Muscle layer of colon (tissue), 2 donors: ENCODE measurements around the gene HES2.
"Not testable (repeated sequence)": the region's sequence is repeated elsewhere in the genome, so short reads cannot be mapped to it uniquely, and the experiment has no call there.

Experiments used
- H3K27ac ChIP-seq: one replicate; pipeline ENCODE4 v1.7.0; 2013; ENCODE audit warnings: low read depth, mild to moderate bottlenecking, low read length, moderate library complexity
- H3K27me3 ChIP-seq, 2 donors: one replicate each; pipeline ENCODE4 v1.7.0; 2013; ENCODE audit warnings: low read length in 2 of 2, mild to moderate bottlenecking in 2 of 2; ENCODE audit not compliant: insufficient read depth in 2 of 2, control insufficient read depth in 1 of 2
- H3K36me3 ChIP-seq: one replicate; pipeline ENCODE4 v1.7.0; 2013; ENCODE audit warnings: mild to moderate bottlenecking, low read length; ENCODE audit not compliant: insufficient read depth
- H3K4me1 ChIP-seq: one replicate; pipeline ENCODE4 v1.7.0; 2013; ENCODE audit warnings: mild to moderate bottlenecking, low read length; ENCODE audit not compliant: insufficient read depth
- H3K4me3 ChIP-seq, 2 donors: one replicate each; pipeline ENCODE4 v1.7.0; 2013; ENCODE audit warnings: low read length in 2 of 2, low read depth in 1 of 2, mild to moderate bottlenecking in 1 of 2, moderate library complexity in 1 of 2
- H3K9ac ChIP-seq: one replicate; pipeline ENCODE4 v1.7.0; 2013; ENCODE audit warnings: low read length
- H3K9me3 ChIP-seq: one replicate; pipeline ENCODE4 v1.7.0; 2013; ENCODE audit warnings: mild to moderate bottlenecking, low read length
- donor health status: abdominal sarcoma.
- donor health status: Adenocarcinoma of cecum.

Gene HES2

DNA sequence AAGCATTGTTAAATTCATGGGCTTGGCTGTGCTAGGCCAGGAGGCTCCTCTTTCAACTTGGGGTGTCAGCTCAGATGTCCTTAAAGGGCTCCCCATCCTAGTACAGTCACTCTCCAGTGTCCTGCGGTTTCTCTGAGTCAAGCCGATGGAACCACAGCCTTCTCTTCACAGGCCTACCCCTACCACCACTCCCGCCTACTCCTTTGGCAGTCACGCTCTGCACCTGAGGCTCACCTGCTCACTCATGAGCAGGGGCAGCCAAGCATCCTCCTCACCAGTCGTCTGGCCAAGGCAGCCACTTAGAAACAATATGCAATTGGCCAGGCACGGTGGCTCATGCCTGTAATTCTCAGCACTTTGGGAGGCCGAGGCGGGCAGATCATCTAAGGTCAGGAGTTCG is 29.7 kb downstream of the HES2 start:
- H3K4me3 ChIP-seq, result no peak overlapping the region
- H3K9me3 ChIP-seq, result no peaks in the 10 kb centered on the region
- no peak overlapping the region for H3K9ac ChIP-seq
- H3K27me3 ChIP-seq, result no peaks in the 10 kb centered on the region
- H3K36me3 ChIP-seq, result no peaks in the 10 kb centered on the region
- H3K4me1 ChIP-seq, result peaks cover 27% of the 10 kb centered on the region
- H3K27ac ChIP-seq, result no peak overlapping the region

DNA sequence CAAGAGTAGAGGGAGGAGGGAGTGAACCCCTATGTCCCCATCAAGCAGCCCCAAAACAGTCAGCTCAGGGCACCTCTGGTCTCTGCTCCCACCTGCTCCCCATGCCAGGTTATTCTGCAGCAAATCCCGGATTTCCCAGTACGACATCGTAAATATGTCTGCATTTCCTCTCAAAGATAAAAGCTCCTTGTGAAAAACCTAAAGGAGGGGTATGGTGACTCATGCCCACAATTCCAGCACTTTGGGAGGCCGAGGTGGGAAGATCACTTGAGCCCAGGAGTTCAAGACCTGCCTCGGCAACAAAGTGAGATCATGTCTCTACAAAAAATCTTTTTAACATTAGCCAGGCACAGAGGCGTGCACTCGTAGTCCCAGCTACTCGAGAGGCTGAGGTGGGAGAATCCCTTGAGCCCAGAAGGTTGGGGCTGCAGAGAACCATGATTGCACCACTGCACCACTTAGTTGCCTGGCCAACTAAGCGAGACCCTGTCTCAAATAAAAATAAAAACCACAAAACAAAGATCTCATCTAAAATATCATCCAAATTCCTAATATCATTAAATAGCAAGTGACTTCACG is 33.3 kb downstream of the HES2 start:
- no peaks in the 10 kb centered on the region for H3K9me3 ChIP-seq

DNA sequence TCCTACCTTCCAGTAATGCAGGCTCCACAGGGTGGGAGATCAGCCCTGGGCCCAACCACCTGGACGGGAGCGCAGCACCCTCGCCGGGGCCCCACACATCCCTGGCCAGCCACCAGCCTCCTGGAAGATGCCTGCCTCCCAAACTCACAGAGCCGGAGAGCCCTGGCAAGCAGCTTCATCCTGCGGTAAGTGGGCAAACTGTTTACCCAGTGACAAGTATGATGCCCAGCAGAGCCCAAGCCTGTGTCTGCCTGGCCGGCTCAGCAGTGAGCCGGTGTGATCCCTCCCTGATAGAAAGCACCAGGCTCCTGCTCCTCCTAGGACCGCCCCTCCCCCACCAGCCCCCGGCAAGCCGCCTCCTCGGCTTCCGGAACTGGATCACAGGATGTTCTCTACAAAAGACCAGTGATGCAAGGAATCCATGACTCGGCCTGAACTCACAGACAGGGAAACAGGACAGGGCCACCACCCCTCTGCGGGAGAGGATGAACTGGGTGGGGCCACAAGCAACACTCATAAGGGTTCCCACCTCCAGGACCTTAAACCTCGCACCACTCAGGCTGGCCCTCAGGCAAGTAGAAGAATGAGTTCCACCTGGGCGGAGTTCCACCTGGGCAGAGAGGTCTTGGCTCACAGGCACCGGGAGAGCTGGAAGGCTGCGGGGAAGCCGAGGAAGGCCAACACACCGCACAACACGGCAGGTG is 34.1 kb downstream of the HES2 start:
- Histone ChIP-seq H3K4me1 (peaks cover 20% of the 10 kb centered on the region), H3K27me3 (no peaks in the 10 kb centered on the region), H3K4me3 (no peak overlapping the region), H3K9me3 (no peaks in the 10 kb centered on the region), H3K9ac (no peak overlapping the region), H3K27ac (peak overlapping the region; percentile 87), H3K36me3 (no peaks in the 10 kb centered on the region)

More for the DNA sequence above, 33.3 kb downstream of the HES2 start:
- no peak overlapping the region for H3K4me3 ChIP-seq
- H3K4me1 ChIP-seq, result peaks cover 20% of the 10 kb centered on the region
- no peak overlapping the region for H3K9ac ChIP-seq
- H3K27me3 ChIP-seq, result no peaks in the 10 kb centered on the region
- no peaks in the 10 kb centered on the region for H3K36me3 ChIP-seq
- peak overlapping the region; percentile 87 for H3K27ac ChIP-seq

DNA sequence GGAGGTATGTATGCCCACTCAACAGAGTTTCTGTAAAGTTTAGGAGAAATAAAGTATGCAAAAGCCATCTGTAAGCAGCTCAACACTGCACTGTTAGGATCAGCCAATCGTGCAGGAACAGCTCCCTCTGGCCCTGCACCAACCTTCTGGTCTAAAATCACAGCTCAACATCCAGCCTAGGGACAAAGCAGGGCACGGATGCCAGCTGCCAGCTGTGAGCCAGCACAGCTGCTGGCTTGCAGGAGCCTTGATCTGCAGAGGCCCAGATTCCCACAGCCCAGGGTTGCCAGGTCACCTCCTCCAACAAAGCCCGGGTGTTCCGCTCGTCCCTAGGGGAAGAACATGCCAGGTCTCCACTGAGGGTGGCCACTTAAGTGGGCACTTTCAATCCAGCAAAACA is 34.8 kb downstream of the HES2 start:
- Histone ChIP-seq H3K27me3 (no peaks in the 10 kb centered on the region), H3K9me3 (no peaks in the 10 kb centered on the region), H3K9ac (no peak overlapping the region), H3K27ac (peak overlapping the region; percentile 87), H3K36me3 (no peaks in the 10 kb centered on the region), H3K4me3 (no peak overlapping the region), H3K4me1 (peaks cover 20% of the 10 kb centered on the region)

DNA sequence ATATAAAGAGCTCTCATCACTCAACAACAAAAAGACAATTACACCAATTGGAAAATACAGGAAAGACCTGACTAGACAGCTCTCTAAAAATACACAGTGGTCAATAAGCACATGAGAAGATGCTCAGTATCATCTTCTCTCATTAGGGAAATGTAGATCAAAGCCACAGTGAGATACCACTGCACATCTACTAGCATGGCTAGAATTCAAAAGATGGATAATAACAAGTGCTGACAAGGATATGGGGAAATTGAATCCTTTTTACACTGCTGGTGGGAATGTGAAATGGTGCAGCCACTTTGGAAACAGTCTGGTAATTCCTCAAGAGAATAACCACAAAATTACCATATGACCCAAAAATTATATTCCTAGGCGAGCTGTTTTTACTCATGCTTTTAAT is 35.6 kb downstream of the HES2 start:
- H3K4me1 ChIP-seq, result peaks cover 20% of the 10 kb centered on the region
- H3K36me3 ChIP-seq, result no peaks in the 10 kb centered on the region
- H3K4me3 ChIP-seq, result no peak overlapping the region
- peak overlapping the region; percentile 87 for H3K27ac ChIP-seq
- no peaks in the 10 kb centered on the region for H3K9me3 ChIP-seq
- H3K9ac ChIP-seq, result no peak overlapping the region
- no peaks in the 10 kb centered on the region for H3K27me3 ChIP-seq

DNA sequence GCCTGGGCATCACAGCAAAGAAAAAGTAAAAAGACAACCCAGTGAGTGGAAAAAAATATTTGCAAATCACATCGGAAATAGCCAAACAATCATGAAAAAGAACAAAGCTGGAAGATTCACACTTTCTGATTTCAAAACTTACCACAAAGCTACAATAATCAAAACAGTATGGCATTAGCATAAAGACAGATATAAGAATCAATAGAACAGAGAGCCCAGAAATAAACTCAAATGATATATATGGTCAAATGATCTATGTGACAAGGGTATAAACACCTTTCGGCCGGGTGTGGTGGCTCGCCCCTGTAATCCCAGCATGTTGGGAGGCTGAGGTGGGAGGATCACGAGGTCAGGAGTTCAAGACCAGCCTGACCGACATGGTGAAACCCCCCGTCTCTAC is 39.7 kb downstream of the HES2 start:
- H3K4me3 ChIP-seq, result no peak overlapping the region
- no peaks in the 10 kb centered on the region for H3K36me3 ChIP-seq
- no peak overlapping the region for H3K27ac ChIP-seq
- no peak overlapping the region for H3K9ac ChIP-seq
- no peaks in the 10 kb centered on the region for H3K27me3 ChIP-seq
- H3K9me3 ChIP-seq, result no peaks in the 10 kb centered on the region
- H3K4me1 ChIP-seq, result peaks cover 8% of the 10 kb centered on the region

DNA sequence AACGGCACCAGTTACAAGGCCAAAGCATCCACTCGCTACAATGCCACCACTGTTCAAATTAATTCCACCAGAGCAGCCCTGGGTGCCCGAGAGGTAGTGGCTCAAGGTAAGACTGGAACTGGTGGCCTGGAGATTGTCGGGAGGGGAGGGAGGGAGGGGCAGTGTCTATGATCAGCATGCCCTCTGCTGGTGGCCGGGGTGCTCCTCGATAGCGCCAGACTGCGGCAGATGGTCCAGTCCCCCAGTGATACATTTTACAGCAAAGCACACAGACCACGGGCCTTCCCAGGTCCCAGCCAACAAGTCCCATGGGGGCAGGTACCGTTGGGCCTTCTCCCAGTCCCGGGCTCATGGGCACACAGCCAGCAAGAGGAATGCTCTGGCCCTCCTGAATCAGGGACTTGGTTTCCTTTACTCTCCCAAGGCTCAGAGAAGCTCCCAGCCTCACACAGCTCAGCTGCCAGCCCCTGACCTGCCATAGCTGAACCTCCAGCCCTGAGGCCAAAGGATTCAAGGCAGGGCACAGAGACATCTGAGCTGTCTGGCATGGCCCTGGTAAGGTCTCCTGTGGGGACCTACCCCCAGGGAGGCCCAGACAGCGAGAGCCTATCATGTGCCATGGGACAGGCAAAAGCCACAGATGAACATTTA is 41.5 kb downstream of the HES2 start:
- Histone ChIP-seq H3K27ac (no peak overlapping the region), H3K9me3 (no peaks in the 10 kb centered on the region), H3K36me3 (no peaks in the 10 kb centered on the region), H3K4me3 (no peak overlapping the region), H3K9ac (no peak overlapping the region), H3K27me3 (no peaks in the 10 kb centered on the region), H3K4me1 (no peaks in the 10 kb centered on the region)

DNA sequence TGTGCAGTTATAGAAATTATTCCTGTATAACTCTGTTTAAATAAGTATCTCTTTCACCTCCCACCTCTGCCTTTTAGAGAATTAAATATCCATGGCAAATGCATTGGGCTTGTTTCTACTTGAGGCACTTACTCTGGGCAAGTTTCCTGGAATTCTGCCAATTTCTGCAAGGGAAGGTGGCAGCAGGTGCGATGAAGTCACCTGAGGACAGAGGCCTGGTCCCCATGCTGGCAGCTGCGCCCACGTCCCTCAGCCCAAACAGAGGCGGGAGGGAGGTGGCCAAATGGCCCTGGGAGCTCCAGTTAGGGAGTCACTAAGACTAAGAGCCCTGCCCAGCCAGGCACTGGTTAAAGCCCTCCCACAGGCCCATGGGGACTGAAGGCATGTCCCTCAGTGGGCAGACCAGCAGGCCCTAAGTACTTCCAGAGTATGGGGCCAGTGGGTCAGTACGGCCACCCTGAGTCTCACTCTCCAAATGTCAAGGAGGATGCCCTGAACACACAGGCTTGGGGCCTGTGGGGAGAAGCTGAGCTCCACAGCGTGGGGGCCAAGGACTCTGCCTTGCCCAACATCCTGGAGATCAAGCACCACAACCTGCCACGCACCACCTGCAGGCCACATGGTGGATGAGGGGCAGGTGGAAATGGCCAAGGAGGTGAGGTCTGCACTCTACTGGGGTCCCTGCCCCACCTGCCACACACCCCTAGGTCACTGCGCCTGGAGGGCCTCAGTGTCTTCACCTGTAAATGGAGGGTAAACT is 45.6 kb downstream of the HES2 start:
- H3K36me3 ChIP-seq, result no peaks in the 10 kb centered on the region
- H3K4me3 ChIP-seq, result no peak overlapping the region
- peaks cover under 1% of the 10 kb centered on the region for H3K4me1 ChIP-seq
- H3K9ac ChIP-seq, result no peak overlapping the region
- no peaks in the 10 kb centered on the region for H3K9me3 ChIP-seq
- H3K27ac ChIP-seq, result no peak overlapping the region
- H3K27me3 ChIP-seq, result no peaks in the 10 kb centered on the region

DNA sequence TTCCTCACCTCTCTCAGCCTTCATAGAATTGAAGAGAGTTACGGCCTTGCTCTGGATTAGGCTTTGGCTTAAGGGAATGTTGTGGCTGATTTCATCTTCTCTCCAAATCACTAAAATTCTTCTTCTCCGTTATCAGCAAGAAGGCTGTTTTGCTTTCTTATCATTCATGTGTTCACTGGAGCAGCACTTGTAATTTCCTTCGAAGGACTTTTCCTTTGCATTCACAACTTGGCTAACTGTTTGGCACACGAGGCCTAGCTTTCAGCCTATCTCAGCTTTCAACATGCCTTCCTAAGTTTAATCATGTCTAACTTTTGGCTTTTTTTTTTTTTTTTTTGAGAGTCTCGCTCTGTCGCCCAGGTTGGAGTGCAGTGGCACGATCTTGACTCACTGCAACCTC is 47.5 kb downstream of the HES2 start:
- H3K27me3 ChIP-seq, H3K9ac ChIP-seq, H3K36me3 ChIP-seq, H3K9me3 ChIP-seq, H3K27ac ChIP-seq, H3K4me3 ChIP-seq: not testable (repeated sequence)
- H3K4me1 ChIP-seq, result peaks cover 13% of the 10 kb centered on the region

DNA sequence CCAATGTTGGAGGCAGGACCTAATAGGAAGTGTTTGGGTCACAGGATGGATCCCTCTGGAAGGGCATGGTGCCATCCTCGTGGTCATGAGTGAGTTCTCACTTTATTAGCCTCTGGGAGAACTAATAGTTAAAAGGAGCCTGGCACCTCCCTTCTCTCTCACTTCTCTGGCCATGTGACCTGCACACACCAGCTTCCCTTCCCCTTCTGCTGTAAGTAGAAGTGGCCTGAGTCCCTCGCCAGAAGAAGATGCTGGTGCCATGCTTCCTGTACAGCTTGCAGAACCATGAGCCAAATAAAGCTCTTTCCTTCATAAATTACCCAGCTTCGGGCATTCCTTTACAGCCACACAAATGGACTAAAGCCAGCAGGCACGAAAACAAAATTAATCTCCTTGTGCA is 49.7 kb downstream of the HES2 start:
- Histone ChIP-seq H3K4me1 (peaks cover 16% of the 10 kb centered on the region), H3K27me3 (no peaks in the 10 kb centered on the region), H3K4me3 (no peak overlapping the region), H3K9ac (no peak overlapping the region), H3K9me3 (no peaks in the 10 kb centered on the region), H3K36me3 (no peaks in the 10 kb centered on the region), H3K27ac (no peak overlapping the region)

DNA sequence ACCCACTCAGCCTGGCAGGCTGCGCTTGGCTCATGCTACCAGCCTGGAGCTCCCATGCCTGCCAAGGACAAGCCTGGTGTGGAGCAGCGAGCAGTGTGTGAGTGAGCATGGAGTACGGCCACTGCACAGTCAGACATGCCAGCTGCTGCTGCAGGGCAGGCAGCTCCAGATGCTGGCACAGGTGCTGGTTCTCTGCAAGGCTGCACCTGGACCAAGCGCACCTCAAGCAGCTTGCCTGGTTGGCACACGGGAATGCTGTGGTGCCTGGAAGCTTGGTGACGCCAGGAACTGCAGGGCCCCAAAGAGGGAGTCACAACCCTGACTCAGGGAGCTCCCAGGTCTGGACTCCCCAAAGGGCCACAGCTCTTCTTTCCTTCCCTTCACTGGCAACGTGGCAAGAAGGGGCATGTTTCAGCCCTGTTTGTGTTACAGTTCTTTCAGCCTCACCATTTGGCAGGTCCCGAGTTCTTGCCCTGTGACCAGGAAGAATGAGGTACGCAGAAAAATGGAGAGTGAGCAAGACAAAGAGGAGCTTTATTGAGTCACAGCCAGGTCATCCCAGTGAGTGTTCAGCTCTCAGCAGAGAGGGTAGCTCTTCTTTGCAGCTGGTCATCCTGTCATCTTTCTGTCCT is 52.2 kb downstream of the HES2 start:
- H3K27ac ChIP-seq, result no peak overlapping the region
- H3K4me3 ChIP-seq, result no peak overlapping the region

More for the DNA sequence above, 52.2 kb downstream of the HES2 start:
- no peaks in the 10 kb centered on the region for H3K27me3 ChIP-seq
- no peaks in the 10 kb centered on the region for H3K36me3 ChIP-seq
- no peaks in the 10 kb centered on the region for H3K9me3 ChIP-seq
- H3K9ac ChIP-seq, result no peak overlapping the region
- peaks cover 25% of the 10 kb centered on the region for H3K4me1 ChIP-seq
